ENCODE results near the gene DPP7.
"Not testable (repeated sequence)": the region's sequence is repeated elsewhere in the genome, so short reads cannot be mapped to it uniquely, and the experiment has no call there.

The DPP7 gene

DNA sequence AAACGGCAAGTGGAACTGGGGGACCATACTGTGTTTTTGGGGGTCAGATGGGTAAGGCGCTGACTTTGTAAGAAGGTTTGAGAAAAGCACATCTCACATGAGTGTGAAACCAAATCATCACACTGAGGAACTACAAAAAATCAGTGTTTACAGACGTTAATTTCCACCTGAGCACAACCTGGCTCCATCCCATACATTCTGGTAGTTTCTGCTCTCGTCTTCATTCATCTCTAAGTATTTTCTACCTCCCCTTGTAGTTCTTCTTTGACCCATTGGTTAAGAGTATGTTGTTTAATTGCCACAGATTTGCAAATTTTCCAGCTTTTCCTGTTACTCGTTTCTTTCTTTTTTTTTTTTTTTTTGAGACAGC, 8.9 kb upstream of the DPP7 start:
- H3K4me3 ChIP-seq (replicated peaks in 1 of 2; ENCODE audit: low read depth in 2 of 2, low read length in 2 of 2), result no peak overlapping the region
- TF ChIP-seq, protein P1, sequence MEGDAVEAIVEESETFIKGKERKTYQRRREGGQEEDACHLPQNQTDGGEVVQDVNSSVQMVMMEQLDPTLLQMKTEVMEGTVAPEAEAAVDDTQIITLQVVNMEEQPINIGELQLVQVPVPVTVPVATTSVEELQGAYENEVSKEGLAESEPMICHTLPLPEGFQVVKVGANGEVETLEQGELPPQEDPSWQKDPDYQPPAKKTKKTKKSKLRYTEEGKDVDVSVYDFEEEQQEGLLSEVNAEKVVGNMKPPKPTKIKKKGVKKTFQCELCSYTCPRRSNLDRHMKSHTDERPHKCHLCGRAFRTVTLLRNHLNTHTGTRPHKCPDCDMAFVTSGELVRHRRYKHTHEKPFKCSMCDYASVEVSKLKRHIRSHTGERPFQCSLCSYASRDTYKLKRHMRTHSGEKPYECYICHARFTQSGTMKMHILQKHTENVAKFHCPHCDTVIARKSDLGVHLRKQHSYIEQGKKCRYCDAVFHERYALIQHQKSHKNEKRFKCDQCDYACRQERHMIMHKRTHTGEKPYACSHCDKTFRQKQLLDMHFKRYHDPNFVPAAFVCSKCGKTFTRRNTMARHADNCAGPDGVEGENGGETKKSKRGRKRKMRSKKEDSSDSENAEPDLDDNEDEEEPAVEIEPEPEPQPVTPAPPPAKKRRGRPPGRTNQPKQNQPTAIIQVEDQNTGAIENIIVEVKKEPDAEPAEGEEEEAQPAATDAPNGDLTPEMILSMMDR (IDR thresholded peaks at IDR 0.05; ENCODE audit: low read depth, low read length), result no peak
- no peak for DNase-seq (ENCODE audit: low read depth in 2 of 2)

DNA sequence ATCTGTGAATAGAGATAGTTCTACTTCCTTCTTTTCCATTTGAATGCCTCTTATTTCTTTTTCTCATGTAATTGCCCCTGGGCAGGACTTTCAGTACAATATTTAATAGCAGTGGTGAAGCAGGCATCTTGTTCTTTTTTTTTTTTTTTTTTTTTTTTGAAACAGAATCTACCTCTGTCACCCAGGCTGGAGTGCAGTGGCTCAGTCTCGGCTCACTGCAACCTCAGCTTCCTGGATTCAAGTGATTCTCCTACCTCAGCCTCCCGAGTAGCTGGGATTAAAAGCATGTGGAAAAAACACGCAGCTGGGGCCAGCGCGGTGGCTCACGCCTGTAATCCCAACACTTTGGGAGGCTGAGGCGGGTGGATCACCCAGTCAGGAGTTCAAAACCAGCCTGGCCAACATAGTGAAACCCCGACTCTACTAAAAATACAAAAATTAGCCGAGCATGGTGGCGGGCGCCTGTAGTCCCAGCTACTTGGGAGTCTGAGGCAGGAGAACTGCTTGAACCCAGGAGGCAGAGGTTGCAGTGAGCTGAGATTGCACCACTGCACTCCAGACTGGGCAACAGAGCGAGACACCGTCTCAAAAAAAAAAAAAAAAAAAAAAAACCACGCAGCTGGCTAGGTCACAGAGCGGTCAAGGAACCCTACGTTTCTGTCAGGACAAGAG, 8.4 kb upstream of the DPP7 start:
- DNase-seq (ENCODE audit: low read depth in 2 of 2); H3K4me3 ChIP-seq (replicated peaks in 1 of 2; ENCODE audit: low read depth in 2 of 2, low read length in 2 of 2): not testable (repeated sequence)

GRCh38 chr9:137121927-137122795, 7.6 kb upstream of the DPP7 start:
- not testable (repeated sequence) for DNase-seq (ENCODE audit: low read depth in 2 of 2); H3K4me3 ChIP-seq (replicated peaks in 1 of 2; ENCODE audit: low read depth in 2 of 2, low read length in 2 of 2)

DNA sequence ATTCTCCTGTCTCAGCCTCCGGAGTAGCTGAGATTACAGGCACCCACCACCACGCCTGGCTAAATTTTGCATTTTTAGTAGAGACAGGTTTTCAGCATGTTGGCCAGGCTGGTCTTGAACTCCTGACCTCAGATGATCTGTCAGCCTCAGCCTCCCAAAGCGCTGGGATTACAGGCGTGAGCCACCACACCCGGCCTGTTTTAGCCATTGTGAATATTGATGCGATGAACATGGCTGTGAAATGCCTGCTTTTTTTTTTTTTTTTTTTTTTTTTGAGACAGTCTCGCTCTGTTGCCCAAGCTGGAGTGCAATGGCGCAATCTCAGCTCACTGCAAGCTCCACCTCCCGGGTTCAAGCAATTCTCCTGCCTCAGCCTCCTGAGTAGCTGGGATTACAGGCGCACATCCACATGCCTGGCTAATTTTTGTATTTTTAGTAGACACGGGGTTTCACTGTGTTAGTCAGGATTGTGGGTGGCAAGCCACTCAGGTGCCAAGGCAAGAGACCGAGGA, 3.6 kb upstream of the DPP7 start:
- DNase-seq (ENCODE audit: low read depth in 2 of 2); H3K4me3 ChIP-seq (replicated peaks in 1 of 2; ENCODE audit: low read depth in 2 of 2, low read length in 2 of 2): not testable (repeated sequence)

- no peak overlapping the region for H3K4me3 ChIP-seq (replicated peaks in 1 of 2; ENCODE audit: low read depth in 2 of 2, low read length in 2 of 2)
- TF ChIP-seq, protein P1 (IDR thresholded peaks at IDR 0.05; ENCODE audit: low read depth, low read length), result no peak
- no peak for DNase-seq (ENCODE audit: low read depth in 2 of 2)
Observed at GRCh38 chr9:137117269-137117731, 2.8 kb upstream of the DPP7 start.

DNA sequence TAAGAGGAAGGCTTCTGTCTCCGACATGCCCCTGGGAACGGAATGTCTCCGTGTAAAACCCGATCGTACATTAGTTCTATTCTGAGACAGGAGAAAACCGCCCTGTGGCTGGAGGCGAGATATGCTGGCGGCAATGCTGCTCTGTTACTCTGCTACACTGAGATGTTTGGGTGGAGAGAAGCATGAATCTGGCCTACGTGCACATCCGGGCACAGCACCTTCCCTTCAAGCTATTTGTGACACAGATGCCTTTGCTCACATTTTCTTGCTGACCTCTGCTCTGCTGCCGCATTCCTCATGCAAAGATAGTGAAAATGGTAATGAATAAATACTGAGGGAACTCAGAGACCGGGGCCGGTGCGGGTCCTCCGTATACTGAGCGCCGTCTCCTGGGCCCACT, 2.2 kb upstream of the DPP7 start:
- TF ChIP-seq, protein P1 (IDR thresholded peaks at IDR 0.05; ENCODE audit: low read depth, low read length), result no peak
- peak in 1 of 2 donors; percentile 35 for DNase-seq (ENCODE audit: low read depth in 2 of 2)
- no peak overlapping the region for H3K4me3 ChIP-seq (replicated peaks in 1 of 2; ENCODE audit: low read depth in 2 of 2, low read length in 2 of 2)

GRCh38 chr9:137116027-137116507, 1.5 kb upstream of the DPP7 start:
- TF ChIP-seq, protein P1 (IDR thresholded peaks at IDR 0.05; ENCODE audit: low read depth, low read length), result no peak
- DNase-seq (ENCODE audit: low read depth in 2 of 2), result no peak
- H3K4me3 ChIP-seq (replicated peaks in 1 of 2; ENCODE audit: low read depth in 2 of 2, low read length in 2 of 2), result no peak overlapping the region

DNA sequence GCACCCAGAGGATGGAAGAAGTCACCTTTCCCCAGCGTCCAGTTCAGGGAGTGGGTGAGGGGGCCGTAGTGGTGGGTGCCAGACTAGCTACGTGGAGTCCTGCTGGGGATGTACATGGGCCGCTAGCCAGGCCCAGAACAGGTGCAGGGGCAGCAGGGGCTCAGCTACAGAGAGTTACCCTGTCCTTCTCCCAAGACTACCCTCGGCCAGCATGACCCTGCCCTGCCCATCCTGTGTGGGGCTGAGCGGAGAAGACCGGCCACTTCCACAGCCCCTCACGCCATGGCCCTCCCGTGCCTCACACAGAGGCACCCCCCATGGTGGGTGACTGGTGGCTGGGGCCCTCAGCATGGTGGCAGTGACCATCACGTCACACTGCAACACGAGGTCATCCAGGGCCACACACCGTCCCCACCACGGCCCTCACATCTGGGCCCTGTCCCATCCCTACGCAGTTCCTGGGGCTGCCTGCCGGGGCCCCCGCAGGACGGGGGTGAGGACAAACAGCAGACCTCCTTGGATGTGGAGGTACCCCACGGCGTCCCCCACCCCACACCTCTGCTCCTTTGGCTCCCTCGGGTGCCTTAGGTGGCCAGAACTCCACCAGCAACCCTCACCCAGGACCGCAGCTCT, 977 bp upstream of the DPP7 start:
- DNase-seq (ENCODE audit: low read depth in 2 of 2), result no peak
- TF ChIP-seq, protein P1 (IDR thresholded peaks at IDR 0.05; ENCODE audit: low read depth, low read length), result no peak
- no peak overlapping the region for H3K4me3 ChIP-seq (replicated peaks in 1 of 2; ENCODE audit: low read depth in 2 of 2, low read length in 2 of 2)

All from cardiac fibroblast (primary cell).